GM23338 (cell line): ENCODE results near the gene APH1B. TPM values are rescaled to one million over a fixed set of nuclear protein-coding genes. Genes with fewer than 3 reads are reported as not detected.

Source experiments
- ATAC-seq: fragments of 200-7000 bp; cut with Tn5 transposase; 3 replicates; pipeline ENCODE4 v1.9.1; 2020
- DNase-seq: peaks from one replicate; pipeline ENCODE4 v3.0.0-alpha.2; 2015; ENCODE audit warnings: low spot score
- H2AFZ ChIP-seq: fragments of 200-600 bp; sonication (generic); 2 replicates; pipeline ENCODE4 v1.8.0; 2016; ENCODE audit warnings: antibody characterized with exemption, mild to moderate bottlenecking, moderate library complexity
- H3F3A ChIP-seq: fragments of 200-600 bp; sonication (generic); replicated peaks from 2 replicates; pipeline ENCODE4 v1.8.0; 2017; ENCODE audit warnings: antibody characterized with exemption, mixed run types, low read depth
- H3K27ac ChIP-seq: fragments of 200-600 bp; sonication (generic); 2 replicates; pipeline ENCODE4 v1.6.1; 2016; ENCODE audit warnings: low read depth
- H3K27me3 ChIP-seq: fragments of 200-600 bp; sonication (generic); 2 replicates; pipeline ENCODE4 v1.8.0; 2016; ENCODE audit warnings: mild to moderate bottlenecking, mixed run types, moderate library complexity; ENCODE audit not compliant: insufficient read depth
- H3K36me3 ChIP-seq: fragments of 200-600 bp; sonication (generic); 2 replicates; pipeline ENCODE4 v1.8.0; 2016; ENCODE audit warnings: mild to moderate bottlenecking; ENCODE audit not compliant: insufficient read depth
- H3K4me1 ChIP-seq: fragments of 200-600 bp; sonication (generic); 2 replicates; pipeline ENCODE4 v1.8.0; 2016; ENCODE audit warnings: mild to moderate bottlenecking, moderate library complexity; ENCODE audit not compliant: insufficient read depth
- H3K4me2 ChIP-seq: fragments of 200-600 bp; sonication (generic); 2 replicates; pipeline ENCODE4 v1.7.1; 2017; ENCODE audit warnings: mixed run types
- H3K4me3 ChIP-seq: fragments of 200-600 bp; sonication (generic); 2 replicates; pipeline ENCODE4 v1.6.1; 2016; ENCODE audit warnings: mixed run types
- H3K79me2 ChIP-seq: fragments of 200-600 bp; sonication (generic); replicated peaks from 2 replicates; pipeline ENCODE4 v1.8.0; 2017; ENCODE audit warnings: mild to moderate bottlenecking; ENCODE audit not compliant: insufficient read depth
- H3K9me2 ChIP-seq: fragments of 200-600 bp; sonication (generic); 2 replicates; pipeline ENCODE4 v1.8.0; 2017; ENCODE audit not compliant: insufficient read depth
- H4K20me1 ChIP-seq: fragments of 200-600 bp; sonication (generic); replicated peaks from 2 replicates; pipeline ENCODE4 v1.8.0; 2017; ENCODE audit warnings: mild to moderate bottlenecking; ENCODE audit not compliant: insufficient read depth
- H3K27ac Mint-ChIP-seq: 2 replicates; pipeline ENCODE4 v1.8.0; 2020; ENCODE audit warnings: inconsistent platforms, mild to moderate bottlenecking, moderate library complexity, mixed read lengths
- H3K27me3 Mint-ChIP-seq: 3 replicates; pipeline ENCODE4 v1.8.0; 2022; ENCODE audit warnings: low read depth, mild to moderate bottlenecking, moderate library complexity, mixed read lengths, inconsistent platforms; ENCODE audit not compliant: insufficient read depth, poor library complexity
- H3K36me3 Mint-ChIP-seq: 3 replicates; pipeline ENCODE4 v1.8.0; 2021; ENCODE audit warnings: low read depth, mild to moderate bottlenecking, inconsistent platforms, moderate library complexity, mixed read lengths
- H3K4me1 Mint-ChIP-seq: 3 replicates; pipeline ENCODE4 v1.8.0; 2020; ENCODE audit warnings: mild to moderate bottlenecking, inconsistent platforms, mixed read lengths
- H3K4me3 Mint-ChIP-seq: 3 replicates; pipeline ENCODE4 v1.8.0; 2021; ENCODE audit warnings: moderate library complexity, mild to moderate bottlenecking, inconsistent platforms, mixed read lengths
- H3K9me3 Mint-ChIP-seq: 3 replicates; pipeline ENCODE4 v1.8.0; 2020; ENCODE audit warnings: moderate library complexity, mild to moderate bottlenecking, inconsistent platforms, mixed read lengths
- CREB1 ChIP-seq: fragments of 250-450 bp; sonication (Bioruptor Pico); IDR thresholded peaks from 2 replicates; pipeline ENCODE4 v1.5.0; 2020; ENCODE audit warnings: low read depth, mild to moderate bottlenecking, moderate library complexity
- JUNB ChIP-seq: IDR thresholded peaks from one replicate; pipeline ENCODE4 v1.6.1; 2016; ENCODE audit warnings: antibody characterized with exemption; ENCODE audit not compliant: unreplicated experiment
- POLR2AphosphoS5 ChIP-seq: IDR thresholded peaks from 2 replicates; pipeline ENCODE4 v1.6.1; 2016; ENCODE audit warnings: antibody characterized with exemption, low read depth
- STAT1 ChIP-seq: IDR thresholded peaks from one replicate; pipeline ENCODE4 v1.6.1; 2016; ENCODE audit warnings: antibody characterized with exemption; ENCODE audit not compliant: unreplicated experiment
- ZNF331 ChIP-seq: fragments of 250-450 bp; sonication (Bioruptor Pico); IDR thresholded peaks from 2 replicates; pipeline ENCODE4 v1.5.0; 2020; ENCODE audit warnings: low read depth, mild to moderate bottlenecking, moderate library complexity
- polyA plus RNA-seq: library from polyadenylated mRNA; unstranded; fragments of >200 nt; fragmentation: Nextera tagmentation; extraction: Ambion mirVana; gene quantifications from 2 replicates; pipeline ENCODE4 v1.2.1, GENCODE V29; 2016
- total RNA-seq: library from RNA; depleted of rRNA; stranded (reverse); fragments of >200 nt; shearing (Covaris generic); gene quantifications from 2 replicates; pipeline ENCODE4 v1.2.3, GENCODE V29; 2014
- TF ChIP-seq, protein P1 (sequence below), 2 experiments: fragments of 200-600 bp in 1 of 2; sonication (generic) in 1 of 2; conservative IDR thresholded peaks; 2 replicates each; pipeline versions ENCODE4 v1.5.1 to v1.6.1; 2016 to 2017; ENCODE audit warnings: antibody characterized with exemption in 2 of 2, low read depth in 2 of 2, mild to moderate bottlenecking in 2 of 2, moderate library complexity in 1 of 2
- TF ChIP-seq, protein P2 (sequence below): fragments of 250-450 bp; sonication (Bioruptor Pico); IDR thresholded peaks from 2 replicates; pipeline ENCODE4 v1.5.0; 2020; ENCODE audit warnings: mild to moderate bottlenecking, moderate library complexity
- TF ChIP-seq, protein P3 (sequence below): IDR thresholded peaks from 2 replicates; pipeline ENCODE4 v1.6.1; 2016; ENCODE audit warnings: antibody characterized with exemption
- TF ChIP-seq, protein P4 (sequence below): IDR thresholded peaks from one replicate; pipeline ENCODE4 v1.6.1; 2018; ENCODE audit warnings: antibody characterized with exemption; ENCODE audit not compliant: unreplicated experiment

APH1B gene
- total and polyA plus RNA-seq, 2 experiments from 2014 or later = 14.3 to 24.4 TPM

DNA sequence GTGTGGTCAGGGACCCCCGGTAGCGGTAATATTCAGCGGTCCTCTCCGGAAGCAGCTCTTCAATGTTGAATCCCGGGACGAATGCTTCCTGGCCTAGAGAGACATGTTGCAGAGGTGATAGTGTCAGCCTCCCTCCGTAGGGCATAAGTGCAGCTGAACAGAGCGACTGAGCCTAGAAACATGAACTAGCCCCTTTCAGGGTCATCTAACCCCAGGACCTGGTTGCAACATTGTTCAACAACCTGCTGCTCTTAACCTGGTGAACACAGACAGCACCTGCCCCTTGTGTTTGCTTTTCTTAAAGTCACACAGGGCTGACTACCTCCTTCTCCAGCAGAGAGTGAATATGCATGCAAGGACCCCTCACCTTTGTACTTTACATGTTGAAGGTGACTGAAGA lies 62.9 kb downstream of the APH1B start:
- Histone ChIP-seq H2AFZ (no peak overlapping the region), H3K36me3 (no peaks in the 10 kb centered on the region), H3K27ac (no peak overlapping the region), H3K4me1 (peaks cover 27% of the 10 kb centered on the region), H4K20me1 (no peaks in the 10 kb centered on the region), H3K9me2 (peaks cover 4% of the 10 kb centered on the region; the same call in 1 of the 2 replicates), H3K27me3 (no peaks in the 10 kb centered on the region), H3K4me2 (peak overlapping the region; percentile 28), H3F3A (no peaks in the 10 kb centered on the region), H3K79me2 (no peaks in the 10 kb centered on the region), H3K4me3 (peak overlapping the region; percentile 6; the same call in 1 of the 2 replicates)
- peaks cover 48% of the 10 kb centered on the region for H3K4me1 Mint-ChIP-seq
- H3K27ac Mint-ChIP-seq = 0 out of 2 replicates have a peak overlapping the region, but pooled peaks have one; percentile 9
- peak overlapping the region; percentile 50 for H3K4me3 Mint-ChIP-seq
- peak; percentile 32 for ATAC-seq
- H3K27me3 Mint-ChIP-seq = peaks cover 2% of the 10 kb centered on the region
- no peaks in the 10 kb centered on the region; the same call in 2 of the 3 replicates for H3K36me3 Mint-ChIP-seq
- no peaks in the 10 kb centered on the region for H3K9me3 Mint-ChIP-seq
- TF ChIP-seq, protein P1, sequence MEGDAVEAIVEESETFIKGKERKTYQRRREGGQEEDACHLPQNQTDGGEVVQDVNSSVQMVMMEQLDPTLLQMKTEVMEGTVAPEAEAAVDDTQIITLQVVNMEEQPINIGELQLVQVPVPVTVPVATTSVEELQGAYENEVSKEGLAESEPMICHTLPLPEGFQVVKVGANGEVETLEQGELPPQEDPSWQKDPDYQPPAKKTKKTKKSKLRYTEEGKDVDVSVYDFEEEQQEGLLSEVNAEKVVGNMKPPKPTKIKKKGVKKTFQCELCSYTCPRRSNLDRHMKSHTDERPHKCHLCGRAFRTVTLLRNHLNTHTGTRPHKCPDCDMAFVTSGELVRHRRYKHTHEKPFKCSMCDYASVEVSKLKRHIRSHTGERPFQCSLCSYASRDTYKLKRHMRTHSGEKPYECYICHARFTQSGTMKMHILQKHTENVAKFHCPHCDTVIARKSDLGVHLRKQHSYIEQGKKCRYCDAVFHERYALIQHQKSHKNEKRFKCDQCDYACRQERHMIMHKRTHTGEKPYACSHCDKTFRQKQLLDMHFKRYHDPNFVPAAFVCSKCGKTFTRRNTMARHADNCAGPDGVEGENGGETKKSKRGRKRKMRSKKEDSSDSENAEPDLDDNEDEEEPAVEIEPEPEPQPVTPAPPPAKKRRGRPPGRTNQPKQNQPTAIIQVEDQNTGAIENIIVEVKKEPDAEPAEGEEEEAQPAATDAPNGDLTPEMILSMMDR (conservative IDR thresholded peaks at IDR 0.05; ENCODE audit: low read depth in 2 of 2) = no peak
- TF ChIP-seq ZNF331 (CRISPR knock-in tag) (no peak), CREB1 (CRISPR knock-in tag) (no peak), STAT1 (no peak), POLR2AphosphoS5 (no peak), JUNB (no peak)
- TF ChIP-seq, protein P2, sequence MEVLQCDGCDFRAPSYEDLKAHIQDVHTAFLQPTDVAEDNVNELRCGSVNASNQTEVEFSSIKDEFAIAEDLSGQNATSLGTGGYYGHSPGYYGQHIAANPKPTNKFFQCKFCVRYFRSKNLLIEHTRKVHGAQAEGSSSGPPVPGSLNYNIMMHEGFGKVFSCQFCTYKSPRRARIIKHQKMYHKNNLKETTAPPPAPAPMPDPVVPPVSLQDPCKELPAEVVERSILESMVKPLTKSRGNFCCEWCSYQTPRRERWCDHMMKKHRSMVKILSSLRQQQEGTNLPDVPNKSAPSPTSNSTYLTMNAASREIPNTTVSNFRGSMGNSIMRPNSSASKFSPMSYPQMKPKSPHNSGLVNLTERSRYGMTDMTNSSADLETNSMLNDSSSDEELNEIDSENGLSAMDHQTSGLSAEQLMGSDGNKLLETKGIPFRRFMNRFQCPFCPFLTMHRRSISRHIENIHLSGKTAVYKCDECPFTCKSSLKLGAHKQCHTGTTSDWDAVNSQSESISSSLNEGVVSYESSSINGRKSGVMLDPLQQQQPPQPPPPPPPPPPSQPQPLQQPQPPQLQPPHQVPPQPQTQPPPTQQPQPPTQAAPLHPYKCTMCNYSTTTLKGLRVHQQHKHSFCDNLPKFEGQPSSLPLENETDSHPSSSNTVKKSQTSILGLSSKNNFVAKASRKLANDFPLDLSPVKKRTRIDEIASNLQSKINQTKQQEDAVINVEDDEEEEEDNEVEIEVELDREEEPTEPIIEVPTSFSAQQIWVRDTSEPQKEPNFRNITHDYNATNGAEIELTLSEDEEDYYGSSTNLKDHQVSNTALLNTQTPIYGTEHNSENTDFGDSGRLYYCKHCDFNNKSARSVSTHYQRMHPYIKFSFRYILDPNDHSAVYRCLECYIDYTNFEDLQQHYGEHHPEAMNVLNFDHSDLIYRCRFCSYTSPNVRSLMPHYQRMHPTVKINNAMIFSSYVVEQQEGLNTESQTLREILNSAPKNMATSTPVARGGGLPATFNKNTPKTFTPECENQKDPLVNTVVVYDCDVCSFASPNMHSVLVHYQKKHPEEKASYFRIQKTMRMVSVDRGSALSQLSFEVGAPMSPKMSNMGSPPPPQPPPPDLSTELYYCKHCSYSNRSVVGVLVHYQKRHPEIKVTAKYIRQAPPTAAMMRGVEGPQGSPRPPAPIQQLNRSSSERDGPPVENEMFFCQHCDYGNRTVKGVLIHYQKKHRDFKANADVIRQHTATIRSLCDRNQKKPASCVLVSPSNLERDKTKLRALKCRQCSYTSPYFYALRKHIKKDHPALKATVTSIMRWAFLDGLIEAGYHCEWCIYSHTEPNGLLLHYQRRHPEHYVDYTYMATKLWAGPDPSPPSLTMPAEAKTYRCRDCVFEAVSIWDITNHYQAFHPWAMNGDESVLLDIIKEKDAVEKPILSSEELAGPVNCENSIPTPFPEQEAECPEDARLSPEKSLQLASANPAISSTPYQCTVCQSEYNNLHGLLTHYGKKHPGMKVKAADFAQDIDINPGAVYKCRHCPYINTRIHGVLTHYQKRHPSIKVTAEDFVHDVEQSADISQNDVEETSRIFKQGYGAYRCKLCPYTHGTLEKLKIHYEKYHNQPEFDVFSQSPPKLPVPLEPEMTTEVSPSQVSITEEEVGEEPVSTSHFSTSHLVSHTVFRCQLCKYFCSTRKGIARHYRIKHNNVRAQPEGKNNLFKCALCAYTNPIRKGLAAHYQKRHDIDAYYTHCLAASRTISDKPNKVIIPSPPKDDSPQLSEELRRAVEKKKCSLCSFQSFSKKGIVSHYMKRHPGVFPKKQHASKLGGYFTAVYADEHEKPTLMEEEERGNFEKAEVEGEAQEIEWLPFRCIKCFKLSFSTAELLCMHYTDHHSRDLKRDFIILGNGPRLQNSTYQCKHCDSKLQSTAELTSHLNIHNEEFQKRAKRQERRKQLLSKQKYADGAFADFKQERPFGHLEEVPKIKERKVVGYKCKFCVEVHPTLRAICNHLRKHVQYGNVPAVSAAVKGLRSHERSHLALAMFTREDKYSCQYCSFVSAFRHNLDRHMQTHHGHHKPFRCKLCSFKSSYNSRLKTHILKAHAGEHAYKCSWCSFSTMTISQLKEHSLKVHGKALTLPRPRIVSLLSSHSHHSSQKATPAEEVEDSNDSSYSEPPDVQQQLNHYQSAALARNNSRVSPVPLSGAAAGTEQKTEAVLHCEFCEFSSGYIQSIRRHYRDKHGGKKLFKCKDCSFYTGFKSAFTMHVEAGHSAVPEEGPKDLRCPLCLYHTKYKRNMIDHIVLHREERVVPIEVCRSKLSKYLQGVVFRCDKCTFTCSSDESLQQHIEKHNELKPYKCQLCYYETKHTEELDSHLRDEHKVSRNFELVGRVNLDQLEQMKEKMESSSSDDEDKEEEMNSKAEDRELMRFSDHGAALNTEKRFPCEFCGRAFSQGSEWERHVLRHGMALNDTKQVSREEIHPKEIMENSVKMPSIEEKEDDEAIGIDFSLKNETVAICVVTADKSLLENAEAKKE = no peak
- TF ChIP-seq, protein P3, sequence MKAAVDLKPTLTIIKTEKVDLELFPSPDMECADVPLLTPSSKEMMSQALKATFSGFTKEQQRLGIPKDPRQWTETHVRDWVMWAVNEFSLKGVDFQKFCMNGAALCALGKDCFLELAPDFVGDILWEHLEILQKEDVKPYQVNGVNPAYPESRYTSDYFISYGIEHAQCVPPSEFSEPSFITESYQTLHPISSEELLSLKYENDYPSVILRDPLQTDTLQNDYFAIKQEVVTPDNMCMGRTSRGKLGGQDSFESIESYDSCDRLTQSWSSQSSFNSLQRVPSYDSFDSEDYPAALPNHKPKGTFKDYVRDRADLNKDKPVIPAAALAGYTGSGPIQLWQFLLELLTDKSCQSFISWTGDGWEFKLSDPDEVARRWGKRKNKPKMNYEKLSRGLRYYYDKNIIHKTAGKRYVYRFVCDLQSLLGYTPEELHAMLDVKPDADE = no peak
- TF ChIP-seq, protein P4, sequence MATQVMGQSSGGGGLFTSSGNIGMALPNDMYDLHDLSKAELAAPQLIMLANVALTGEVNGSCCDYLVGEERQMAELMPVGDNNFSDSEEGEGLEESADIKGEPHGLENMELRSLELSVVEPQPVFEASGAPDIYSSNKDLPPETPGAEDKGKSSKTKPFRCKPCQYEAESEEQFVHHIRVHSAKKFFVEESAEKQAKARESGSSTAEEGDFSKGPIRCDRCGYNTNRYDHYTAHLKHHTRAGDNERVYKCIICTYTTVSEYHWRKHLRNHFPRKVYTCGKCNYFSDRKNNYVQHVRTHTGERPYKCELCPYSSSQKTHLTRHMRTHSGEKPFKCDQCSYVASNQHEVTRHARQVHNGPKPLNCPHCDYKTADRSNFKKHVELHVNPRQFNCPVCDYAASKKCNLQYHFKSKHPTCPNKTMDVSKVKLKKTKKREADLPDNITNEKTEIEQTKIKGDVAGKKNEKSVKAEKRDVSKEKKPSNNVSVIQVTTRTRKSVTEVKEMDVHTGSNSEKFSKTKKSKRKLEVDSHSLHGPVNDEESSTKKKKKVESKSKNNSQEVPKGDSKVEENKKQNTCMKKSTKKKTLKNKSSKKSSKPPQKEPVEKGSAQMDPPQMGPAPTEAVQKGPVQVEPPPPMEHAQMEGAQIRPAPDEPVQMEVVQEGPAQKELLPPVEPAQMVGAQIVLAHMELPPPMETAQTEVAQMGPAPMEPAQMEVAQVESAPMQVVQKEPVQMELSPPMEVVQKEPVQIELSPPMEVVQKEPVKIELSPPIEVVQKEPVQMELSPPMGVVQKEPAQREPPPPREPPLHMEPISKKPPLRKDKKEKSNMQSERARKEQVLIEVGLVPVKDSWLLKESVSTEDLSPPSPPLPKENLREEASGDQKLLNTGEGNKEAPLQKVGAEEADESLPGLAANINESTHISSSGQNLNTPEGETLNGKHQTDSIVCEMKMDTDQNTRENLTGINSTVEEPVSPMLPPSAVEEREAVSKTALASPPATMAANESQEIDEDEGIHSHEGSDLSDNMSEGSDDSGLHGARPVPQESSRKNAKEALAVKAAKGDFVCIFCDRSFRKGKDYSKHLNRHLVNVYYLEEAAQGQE = no peak
- no peak for DNase-seq
